IMR-90 (cell line): ENCODE data around the gene KLK13.

Experiments used
- BHLHE40 ChIP-seq: fragments of 150-350 bp; IDR thresholded peaks from 2 replicates; pipeline ENCODE4 v1.6.1; 2016; ENCODE audit warnings: mild to moderate bottlenecking, low read depth, low read length
- CEBPB ChIP-seq: IDR thresholded peaks from 2 replicates; pipeline ENCODE4 v1.6.1; 2012; ENCODE audit warnings: low read depth, low read length, improper control_type of control experiment
- CHD1 ChIP-seq: IDR thresholded peaks from 2 replicates; pipeline ENCODE4 v1.6.1; 2012; ENCODE audit warnings: low read depth, low read length, improper control_type of control experiment
- MAFK ChIP-seq: IDR thresholded peaks from 2 replicates; pipeline ENCODE4 v1.6.1; 2012; ENCODE audit warnings: low read depth, low read length, improper control_type of control experiment
- MXI1 ChIP-seq: IDR thresholded peaks from 2 replicates; pipeline ENCODE4 v1.6.1; 2012; ENCODE audit warnings: low read depth, mild to moderate bottlenecking, low read length, moderate library complexity, borderline replicate concordance
- POLR2A ChIP-seq: IDR thresholded peaks from 2 replicates; pipeline ENCODE4 v1.6.1; 2012; ENCODE audit warnings: mild to moderate bottlenecking, low read depth, low read length
- RAD21 ChIP-seq: IDR thresholded peaks from 2 replicates; pipeline ENCODE4 v1.6.1; 2012; ENCODE audit warnings: low read length, improper control_type of control experiment
- RCOR1 ChIP-seq: IDR thresholded peaks from 2 replicates; pipeline ENCODE4 v1.6.1; 2012; ENCODE audit warnings: mild to moderate bottlenecking, low read length, improper control_type of control experiment; ENCODE audit not compliant: insufficient replicate concordance
- RFX5 ChIP-seq: IDR thresholded peaks from 2 replicates; pipeline ENCODE4 v1.8.0; 2012; ENCODE audit warnings: low read depth, mild to moderate bottlenecking, low read length, moderate library complexity
- SMC3 ChIP-seq: fragments of 150-350 bp; IDR thresholded peaks from 2 replicates; pipeline ENCODE4 v1.6.1; 2016; ENCODE audit warnings: low read depth, mild to moderate bottlenecking, antibody characterized with exemption, low read length, moderate library complexity
- TF ChIP-seq, protein P1 (sequence below): conservative IDR thresholded peaks from 2 replicates; pipeline ENCODE4 v1.5.1; 2012; ENCODE audit warnings: mild to moderate bottlenecking, low read depth, low read length, improper control_type of control experiment
- TF ChIP-seq, protein P2 (sequence below): fragments of 150-350 bp; IDR thresholded peaks from 2 replicates; pipeline ENCODE4 v1.6.1; 2017; ENCODE audit warnings: mild to moderate bottlenecking, antibody characterized with exemption, low read length, low read depth

DNA sequence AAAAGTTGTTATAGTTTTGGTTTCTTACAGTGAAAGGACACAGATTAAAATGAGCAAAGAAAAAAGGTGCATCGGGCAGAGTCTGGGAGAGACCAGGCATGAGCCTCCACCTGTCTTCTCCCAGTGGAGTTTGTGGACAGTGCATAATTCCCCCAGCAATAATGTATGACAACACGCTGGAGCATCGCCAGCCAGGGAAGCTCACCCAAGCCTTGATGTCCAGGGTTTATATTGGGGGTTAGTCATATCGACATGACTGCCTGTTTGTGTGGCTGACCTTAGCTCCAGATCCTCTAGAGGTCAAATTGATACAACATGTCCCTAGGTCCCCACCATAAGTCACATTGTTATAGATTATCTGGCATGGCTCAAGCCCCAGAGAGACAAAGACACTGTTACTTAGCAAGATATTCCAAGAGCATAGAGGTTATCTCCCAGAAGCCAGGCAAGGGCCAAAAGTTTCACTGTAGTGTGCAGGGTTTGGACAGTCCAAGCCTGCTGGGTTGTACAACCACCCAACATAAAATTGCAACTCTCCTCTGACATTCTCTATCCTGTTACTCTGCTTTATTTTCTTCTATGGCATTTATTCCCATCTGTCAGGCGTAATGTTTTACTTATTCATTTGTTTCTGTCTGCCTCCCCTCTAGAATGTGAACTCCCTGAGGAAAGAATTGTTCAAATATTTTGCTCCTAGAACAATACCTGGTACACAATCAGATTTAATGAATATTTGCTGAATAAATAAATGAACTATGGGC is 5.6 kb upstream of the KLK13 start:
- TF ChIP-seq, protein P1, sequence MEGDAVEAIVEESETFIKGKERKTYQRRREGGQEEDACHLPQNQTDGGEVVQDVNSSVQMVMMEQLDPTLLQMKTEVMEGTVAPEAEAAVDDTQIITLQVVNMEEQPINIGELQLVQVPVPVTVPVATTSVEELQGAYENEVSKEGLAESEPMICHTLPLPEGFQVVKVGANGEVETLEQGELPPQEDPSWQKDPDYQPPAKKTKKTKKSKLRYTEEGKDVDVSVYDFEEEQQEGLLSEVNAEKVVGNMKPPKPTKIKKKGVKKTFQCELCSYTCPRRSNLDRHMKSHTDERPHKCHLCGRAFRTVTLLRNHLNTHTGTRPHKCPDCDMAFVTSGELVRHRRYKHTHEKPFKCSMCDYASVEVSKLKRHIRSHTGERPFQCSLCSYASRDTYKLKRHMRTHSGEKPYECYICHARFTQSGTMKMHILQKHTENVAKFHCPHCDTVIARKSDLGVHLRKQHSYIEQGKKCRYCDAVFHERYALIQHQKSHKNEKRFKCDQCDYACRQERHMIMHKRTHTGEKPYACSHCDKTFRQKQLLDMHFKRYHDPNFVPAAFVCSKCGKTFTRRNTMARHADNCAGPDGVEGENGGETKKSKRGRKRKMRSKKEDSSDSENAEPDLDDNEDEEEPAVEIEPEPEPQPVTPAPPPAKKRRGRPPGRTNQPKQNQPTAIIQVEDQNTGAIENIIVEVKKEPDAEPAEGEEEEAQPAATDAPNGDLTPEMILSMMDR = no peak
- TF ChIP-seq RFX5 = no peak
- no peak for TF ChIP-seq SMC3
- TF ChIP-seq, protein P2, sequence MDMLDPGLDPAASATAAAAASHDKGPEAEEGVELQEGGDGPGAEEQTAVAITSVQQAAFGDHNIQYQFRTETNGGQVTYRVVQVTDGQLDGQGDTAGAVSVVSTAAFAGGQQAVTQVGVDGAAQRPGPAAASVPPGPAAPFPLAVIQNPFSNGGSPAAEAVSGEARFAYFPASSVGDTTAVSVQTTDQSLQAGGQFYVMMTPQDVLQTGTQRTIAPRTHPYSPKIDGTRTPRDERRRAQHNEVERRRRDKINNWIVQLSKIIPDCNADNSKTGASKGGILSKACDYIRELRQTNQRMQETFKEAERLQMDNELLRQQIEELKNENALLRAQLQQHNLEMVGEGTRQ = no peak
- TF ChIP-seq MXI1 = no peak
- TF ChIP-seq POLR2A = no peak
- no peak for TF ChIP-seq RAD21
- no peak for TF ChIP-seq CEBPB
- no peak for TF ChIP-seq BHLHE40
- no peak for TF ChIP-seq MAFK
- no peak for TF ChIP-seq CHD1
- no peak for TF ChIP-seq RCOR1
